HepG2 (cell line): ENCODE results near the gene EHD1. TPM values are rescaled to one million over a fixed set of nuclear protein-coding genes. Genes with fewer than 3 reads are reported as not detected.
A peak's percentile ranks its signal among the peaks of the same experiment; 100 is the strongest.

Experiments
- BORCS8-MEF2B ChIP-seq: sonication (generic); formaldehyde crosslinking; IDR thresholded peaks from 2 replicates; pipeline ENCODE4 v1.8.0; 2022; ENCODE audit warnings: mild to moderate bottlenecking, missing genetic modification reagents
- ESRRA ChIP-seq: sonication (generic); formaldehyde crosslinking; IDR thresholded peaks from 2 replicates; pipeline ENCODE4 v1.5.1; 2020; ENCODE audit warnings: mild to moderate bottlenecking, low read depth, missing genetic modification reagents
- GFI1 ChIP-seq: sonication (generic); formaldehyde crosslinking; IDR thresholded peaks from 2 replicates; pipeline ENCODE4 v1.5.0; 2020; ENCODE audit warnings: missing genetic modification reagents, mild to moderate bottlenecking, borderline replicate concordance
- HNRNPK ChIP-seq: fragments of 200-400 bp; formaldehyde crosslinking; IDR thresholded peaks from 2 replicates; pipeline ENCODE4 v1.6.1; 2018; ENCODE audit warnings: low read length, low read depth, moderate library complexity, mild to moderate bottlenecking; ENCODE audit not compliant: poor library complexity, severe bottlenecking
- NFATC3 ChIP-seq: sonication (generic); formaldehyde crosslinking; IDR thresholded peaks from 2 replicates; pipeline ENCODE4 v1.5.1; 2020; ENCODE audit warnings: mild to moderate bottlenecking, missing genetic modification reagents
- POGZ ChIP-seq: sonication (generic); formaldehyde crosslinking; IDR thresholded peaks from 2 replicates; pipeline ENCODE4 v1.4.0; 2020; ENCODE audit warnings: mild to moderate bottlenecking, missing genetic modification reagents
- ZNF256 ChIP-seq: sonication (generic); formaldehyde crosslinking; conservative IDR thresholded peaks from 2 replicates; pipeline ENCODE4 v1.4.0; 2020; ENCODE audit warnings: missing genetic modification reagents
- ZNF460 ChIP-seq: sonication (generic); formaldehyde crosslinking; IDR thresholded peaks from 2 replicates; pipeline ENCODE4 v1.5.1; 2020; ENCODE audit warnings: missing genetic modification reagents, mild to moderate bottlenecking, borderline replicate concordance
- ZNF564 ChIP-seq: sonication (generic); formaldehyde crosslinking; IDR thresholded peaks from 2 replicates; pipeline ENCODE4 v1.8.1; 2023; ENCODE audit warnings: mild to moderate bottlenecking, missing genetic modification reagents
- polyA plus RNA-seq, 8 experiments: library from polyadenylated mRNA; depleted of rRNA in 3 of 8; stranded (reverse) in 7 of 8; unstranded in 1 of 8; fragments of >200 nt; fragmentation: Illumina TruSeq in 4 of 8; extraction: Trizol in 4 of 8; gene quantifications; 2 replicates each; pipeline versions ENCODE4 v1.2.1 to v1.2.3, GENCODE V29; 2011 to 2016; ENCODE audit warnings: low read depth in 4 of 8, missing spikeins in 1 of 8, mixed read lengths in 1 of 8; ENCODE audit not compliant: insufficient read depth in 1 of 8
- total RNA-seq, 5 experiments: library from RNA; depleted of rRNA; stranded (reverse); fragments of >200 nt; fragmentation: Illumina TruSeq; extraction: Trizol; gene quantifications; 2 replicates each; pipeline ENCODE4 v1.2.3, GENCODE V29; 2016; ENCODE audit warnings: low read depth in 1 of 5
- TF ChIP-seq, protein P1 (sequence below): sonication (generic); formaldehyde crosslinking; IDR thresholded peaks from 2 replicates; pipeline ENCODE4 v1.5.1; 2020; ENCODE audit warnings: missing genetic modification reagents, mild to moderate bottlenecking, borderline replicate concordance
- TF ChIP-seq, protein P2 (sequence below): IDR thresholded peaks from 2 replicates; pipeline ENCODE4 v1.6.1; 2016; ENCODE audit warnings: missing biosample characterization, missing genetic modification reagents, low read depth
- TF ChIP-seq, protein P3 (sequence below): sonication (generic); formaldehyde crosslinking; IDR thresholded peaks from 2 replicates; pipeline ENCODE4 v1.4.0; 2020; ENCODE audit warnings: mild to moderate bottlenecking, missing genetic modification reagents
- TF ChIP-seq, protein P4 (sequence below): sonication (generic); formaldehyde crosslinking; IDR thresholded peaks from 2 replicates; pipeline ENCODE4 v1.4.0; 2020; ENCODE audit warnings: low read depth, mild to moderate bottlenecking, missing genetic modification reagents
- TF ChIP-seq, protein P5 (sequence below): sonication (generic); formaldehyde crosslinking; IDR thresholded peaks from 2 replicates; pipeline ENCODE4 v1.4.0; 2020; ENCODE audit warnings: missing genetic modification reagents, borderline replicate concordance
- TF ChIP-seq, protein P6 (sequence below), 2 experiments: sonication (generic) in 1 of 2; formaldehyde crosslinking in 1 of 2; IDR thresholded peaks; 2 replicates each; pipeline versions ENCODE4 v1.5.1 to v1.6.1; 2011 to 2020; ENCODE audit warnings: borderline replicate concordance in 1 of 2, low read depth in 1 of 2, low read length in 1 of 2, mild to moderate bottlenecking in 1 of 2, missing genetic modification reagents in 1 of 2, moderate library complexity in 1 of 2

Gene EHD1
- total and polyA plus RNA-seq, 2 of the 13 experiments (the other 11 are each of a cell fraction or from before 2014, with no cell fraction given), result 23.6 to 26.6 TPM

DNA sequence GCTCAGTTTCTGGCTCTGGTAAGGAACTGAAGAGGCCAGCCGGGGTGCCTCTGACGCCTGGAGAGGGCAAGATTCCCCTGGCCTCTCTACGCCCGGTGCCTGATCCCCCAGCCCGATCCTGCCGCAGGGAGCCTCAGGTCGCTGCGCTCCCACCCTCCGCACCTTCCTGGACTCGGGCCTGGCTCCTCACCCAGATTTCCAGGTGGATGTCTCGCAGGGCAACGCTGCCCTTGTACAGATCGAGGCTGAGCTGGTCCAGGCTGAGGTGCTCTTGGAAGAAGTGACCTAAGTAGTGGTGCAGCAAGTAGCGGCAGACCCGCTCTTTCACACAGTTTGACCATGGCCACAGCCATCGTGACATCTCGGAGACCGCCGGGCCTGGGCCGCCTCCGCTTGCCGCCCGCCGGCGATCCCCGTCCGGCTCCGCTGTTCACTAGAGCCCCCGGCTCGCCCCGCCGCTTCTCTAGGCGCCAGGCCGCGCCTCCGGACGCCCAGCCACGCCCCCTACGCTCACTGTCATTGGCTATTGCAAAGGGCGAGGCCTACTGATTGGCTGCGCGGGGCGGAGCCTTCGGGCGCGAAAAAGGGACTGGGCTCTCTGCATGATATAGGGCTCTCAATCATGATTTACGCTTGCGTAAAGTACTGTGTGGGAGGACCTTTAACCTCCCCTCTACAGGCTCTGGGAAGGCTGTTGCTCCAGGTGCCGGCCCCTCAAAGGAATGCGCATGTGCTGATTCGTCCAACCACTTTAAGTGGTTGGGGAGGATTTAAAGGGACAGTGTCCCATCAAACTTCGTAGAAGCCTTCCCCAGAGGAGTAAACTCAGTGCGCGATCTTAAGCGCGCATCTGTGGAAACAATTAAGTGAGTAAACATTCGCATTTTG, 38.6 kb upstream of the EHD1 start, which contains the start of gene ATG2A (continued):
- TF ChIP-seq NFATC3 (CRISPR knock-in tag) (no peak; the same call in 1 of the 2 replicates), ZNF256 (no peak), ESRRA (0 out of 2 replicates have a peak, but pooled peaks have one; percentile 64), ZNF564 (CRISPR knock-in tag) (no peak), BORCS8-MEF2B (CRISPR knock-in tag) (peak; percentile 68), HNRNPK (no peak), ZNF460 (CRISPR knock-in tag) (no peak), POGZ (CRISPR knock-in tag) (no peak), GFI1 (CRISPR knock-in tag) (peak; percentile 44; the same call in 1 of the 2 replicates)
- TF ChIP-seq, protein P1, sequence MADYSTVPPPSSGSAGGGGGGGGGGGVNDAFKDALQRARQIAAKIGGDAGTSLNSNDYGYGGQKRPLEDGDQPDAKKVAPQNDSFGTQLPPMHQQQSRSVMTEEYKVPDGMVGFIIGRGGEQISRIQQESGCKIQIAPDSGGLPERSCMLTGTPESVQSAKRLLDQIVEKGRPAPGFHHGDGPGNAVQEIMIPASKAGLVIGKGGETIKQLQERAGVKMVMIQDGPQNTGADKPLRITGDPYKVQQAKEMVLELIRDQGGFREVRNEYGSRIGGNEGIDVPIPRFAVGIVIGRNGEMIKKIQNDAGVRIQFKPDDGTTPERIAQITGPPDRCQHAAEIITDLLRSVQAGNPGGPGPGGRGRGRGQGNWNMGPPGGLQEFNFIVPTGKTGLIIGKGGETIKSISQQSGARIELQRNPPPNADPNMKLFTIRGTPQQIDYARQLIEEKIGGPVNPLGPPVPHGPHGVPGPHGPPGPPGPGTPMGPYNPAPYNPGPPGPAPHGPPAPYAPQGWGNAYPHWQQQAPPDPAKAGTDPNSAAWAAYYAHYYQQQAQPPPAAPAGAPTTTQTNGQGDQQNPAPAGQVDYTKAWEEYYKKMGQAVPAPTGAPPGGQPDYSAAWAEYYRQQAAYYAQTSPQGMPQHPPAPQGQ, result no peak
- TF ChIP-seq, protein P2, sequence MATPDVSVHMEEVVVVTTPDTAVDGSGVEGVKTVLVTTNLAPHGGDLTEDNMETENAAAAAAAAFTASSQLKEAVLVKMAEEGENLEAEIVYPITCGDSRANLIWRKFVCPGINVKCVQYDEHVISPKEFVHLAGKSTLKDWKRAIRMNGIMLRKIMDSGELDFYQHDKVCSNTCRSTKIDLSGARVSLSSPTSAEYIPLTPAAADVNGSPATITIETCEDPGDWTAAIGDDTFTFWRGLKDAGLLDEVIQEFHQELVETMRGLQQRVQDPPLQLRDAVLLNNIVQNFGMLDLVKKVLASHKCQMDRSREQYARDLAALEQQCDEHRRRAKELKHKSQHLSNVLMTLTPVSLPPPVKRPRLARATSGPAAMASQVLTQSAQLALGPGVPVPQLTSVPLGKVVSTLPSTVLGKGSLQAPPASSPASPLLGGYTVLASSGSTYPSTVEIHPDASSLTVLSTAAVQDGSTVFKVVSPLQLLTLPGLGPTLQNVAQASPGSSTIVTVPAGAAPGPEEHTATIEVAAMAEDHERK (CRISPR knock-in tag), result peak; percentile 41; the same call in 1 of the 2 replicates
- TF ChIP-seq, protein P3, sequence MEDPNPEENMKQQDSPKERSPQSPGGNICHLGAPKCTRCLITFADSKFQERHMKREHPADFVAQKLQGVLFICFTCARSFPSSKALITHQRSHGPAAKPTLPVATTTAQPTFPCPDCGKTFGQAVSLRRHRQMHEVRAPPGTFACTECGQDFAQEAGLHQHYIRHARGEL (CRISPR knock-in tag), result no peak
- TF ChIP-seq, protein P4, sequence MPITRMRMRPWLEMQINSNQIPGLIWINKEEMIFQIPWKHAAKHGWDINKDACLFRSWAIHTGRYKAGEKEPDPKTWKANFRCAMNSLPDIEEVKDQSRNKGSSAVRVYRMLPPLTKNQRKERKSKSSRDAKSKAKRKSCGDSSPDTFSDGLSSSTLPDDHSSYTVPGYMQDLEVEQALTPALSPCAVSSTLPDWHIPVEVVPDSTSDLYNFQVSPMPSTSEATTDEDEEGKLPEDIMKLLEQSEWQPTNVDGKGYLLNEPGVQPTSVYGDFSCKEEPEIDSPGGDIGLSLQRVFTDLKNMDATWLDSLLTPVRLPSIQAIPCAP (CRISPR knock-in tag), result no peak
- TF ChIP-seq, protein P5, sequence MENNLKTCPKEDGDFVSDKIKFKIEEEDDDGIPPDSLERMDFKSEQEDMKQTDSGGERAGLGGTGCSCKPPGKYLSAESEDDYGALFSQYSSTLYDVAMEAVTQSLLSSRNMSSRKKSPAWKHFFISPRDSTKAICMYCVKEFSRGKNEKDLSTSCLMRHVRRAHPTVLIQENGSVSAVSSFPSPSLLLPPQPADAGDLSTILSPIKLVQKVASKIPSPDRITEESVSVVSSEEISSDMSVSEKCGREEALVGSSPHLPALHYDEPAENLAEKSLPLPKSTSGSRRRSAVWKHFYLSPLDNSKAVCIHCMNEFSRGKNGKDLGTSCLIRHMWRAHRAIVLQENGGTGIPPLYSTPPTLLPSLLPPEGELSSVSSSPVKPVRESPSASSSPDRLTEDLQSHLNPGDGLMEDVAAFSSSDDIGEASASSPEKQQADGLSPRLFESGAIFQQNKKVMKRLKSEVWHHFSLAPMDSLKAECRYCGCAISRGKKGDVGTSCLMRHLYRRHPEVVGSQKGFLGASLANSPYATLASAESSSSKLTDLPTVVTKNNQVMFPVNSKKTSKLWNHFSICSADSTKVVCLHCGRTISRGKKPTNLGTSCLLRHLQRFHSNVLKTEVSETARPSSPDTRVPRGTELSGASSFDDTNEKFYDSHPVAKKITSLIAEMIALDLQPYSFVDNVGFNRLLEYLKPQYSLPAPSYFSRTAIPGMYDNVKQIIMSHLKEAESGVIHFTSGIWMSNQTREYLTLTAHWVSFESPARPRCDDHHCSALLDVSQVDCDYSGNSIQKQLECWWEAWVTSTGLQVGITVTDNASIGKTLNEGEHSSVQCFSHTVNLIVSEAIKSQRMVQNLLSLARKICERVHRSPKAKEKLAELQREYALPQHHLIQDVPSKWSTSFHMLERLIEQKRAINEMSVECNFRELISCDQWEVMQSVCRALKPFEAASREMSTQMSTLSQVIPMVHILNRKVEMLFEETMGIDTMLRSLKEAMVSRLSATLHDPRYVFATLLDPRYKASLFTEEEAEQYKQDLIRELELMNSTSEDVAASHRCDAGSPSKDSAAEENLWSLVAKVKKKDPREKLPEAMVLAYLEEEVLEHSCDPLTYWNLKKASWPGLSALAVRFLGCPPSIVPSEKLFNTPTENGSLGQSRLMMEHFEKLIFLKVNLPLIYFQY (CRISPR knock-in tag), result no peak
- TF ChIP-seq, protein P6, sequence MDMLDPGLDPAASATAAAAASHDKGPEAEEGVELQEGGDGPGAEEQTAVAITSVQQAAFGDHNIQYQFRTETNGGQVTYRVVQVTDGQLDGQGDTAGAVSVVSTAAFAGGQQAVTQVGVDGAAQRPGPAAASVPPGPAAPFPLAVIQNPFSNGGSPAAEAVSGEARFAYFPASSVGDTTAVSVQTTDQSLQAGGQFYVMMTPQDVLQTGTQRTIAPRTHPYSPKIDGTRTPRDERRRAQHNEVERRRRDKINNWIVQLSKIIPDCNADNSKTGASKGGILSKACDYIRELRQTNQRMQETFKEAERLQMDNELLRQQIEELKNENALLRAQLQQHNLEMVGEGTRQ (IDR thresholded peaks at IDR 0.05; ENCODE audit: low read depth, low read length), result no peak
- TF ChIP-seq, protein P6 (CRISPR knock-in tag; IDR thresholded peaks at IDR 0.05; ENCODE audit: borderline replicate concordance), result no peak; the same call in 1 of the 2 replicates
